Measurements from ENCODE around the gene GSTM2.

GSTM2 gene

DNA sequence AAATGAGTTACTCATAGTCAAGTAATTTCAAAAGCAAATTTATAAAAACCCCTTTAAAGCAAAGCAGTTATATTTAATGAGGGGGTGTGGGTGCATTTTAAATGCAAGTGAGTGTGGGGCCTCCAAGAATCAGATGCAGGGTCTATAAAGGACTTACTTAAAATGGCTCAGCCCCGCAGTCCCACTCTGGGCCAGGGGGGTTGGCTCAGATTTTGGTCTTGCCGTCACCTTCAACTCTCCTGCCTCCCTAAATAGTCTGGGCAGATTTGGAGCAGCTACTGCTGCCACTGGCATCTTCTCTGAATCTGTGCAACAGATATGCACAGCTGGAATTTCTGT, 32.0 kb upstream of the GSTM2 start:
- H3K27ac ChIP-seq (ENCODE audit: extremely low read depth, low read depth, low read length): no peak overlapping the region
- H3K4me1 ChIP-seq (ENCODE audit: control insufficient read depth, insufficient read depth, low read length): no peaks in the 10 kb centered on the region
- POLR2A ChIA-PET: interaction anchor here (0.7 to 1.1 kb wide), 3 partner anchors 16 to 384 kb away, joined by 3 to 6 read pairs (median 3); partner anchors contain the start of gene GNAI3
- no peak overlapping the region for H3K4me3 ChIP-seq (ENCODE audit: low read depth, low read length)
- CTCF ChIA-PET: interaction anchor here (0.5 to 11.3 kb wide), 11 partner anchors 17 to 824 kb away, joined by 3 to 345 read pairs (median 4); partner anchors contain the start of gene AHCYL1
- no peak for TF ChIP-seq ZFP3 (tag by site-specific recombination; IDR thresholded peaks at IDR 0.05; ENCODE audit: low read depth)
- no peak for TF ChIP-seq ZNF121 (tag by site-specific recombination; IDR thresholded peaks at IDR 0.05)
- TF ChIP-seq, protein P1, sequence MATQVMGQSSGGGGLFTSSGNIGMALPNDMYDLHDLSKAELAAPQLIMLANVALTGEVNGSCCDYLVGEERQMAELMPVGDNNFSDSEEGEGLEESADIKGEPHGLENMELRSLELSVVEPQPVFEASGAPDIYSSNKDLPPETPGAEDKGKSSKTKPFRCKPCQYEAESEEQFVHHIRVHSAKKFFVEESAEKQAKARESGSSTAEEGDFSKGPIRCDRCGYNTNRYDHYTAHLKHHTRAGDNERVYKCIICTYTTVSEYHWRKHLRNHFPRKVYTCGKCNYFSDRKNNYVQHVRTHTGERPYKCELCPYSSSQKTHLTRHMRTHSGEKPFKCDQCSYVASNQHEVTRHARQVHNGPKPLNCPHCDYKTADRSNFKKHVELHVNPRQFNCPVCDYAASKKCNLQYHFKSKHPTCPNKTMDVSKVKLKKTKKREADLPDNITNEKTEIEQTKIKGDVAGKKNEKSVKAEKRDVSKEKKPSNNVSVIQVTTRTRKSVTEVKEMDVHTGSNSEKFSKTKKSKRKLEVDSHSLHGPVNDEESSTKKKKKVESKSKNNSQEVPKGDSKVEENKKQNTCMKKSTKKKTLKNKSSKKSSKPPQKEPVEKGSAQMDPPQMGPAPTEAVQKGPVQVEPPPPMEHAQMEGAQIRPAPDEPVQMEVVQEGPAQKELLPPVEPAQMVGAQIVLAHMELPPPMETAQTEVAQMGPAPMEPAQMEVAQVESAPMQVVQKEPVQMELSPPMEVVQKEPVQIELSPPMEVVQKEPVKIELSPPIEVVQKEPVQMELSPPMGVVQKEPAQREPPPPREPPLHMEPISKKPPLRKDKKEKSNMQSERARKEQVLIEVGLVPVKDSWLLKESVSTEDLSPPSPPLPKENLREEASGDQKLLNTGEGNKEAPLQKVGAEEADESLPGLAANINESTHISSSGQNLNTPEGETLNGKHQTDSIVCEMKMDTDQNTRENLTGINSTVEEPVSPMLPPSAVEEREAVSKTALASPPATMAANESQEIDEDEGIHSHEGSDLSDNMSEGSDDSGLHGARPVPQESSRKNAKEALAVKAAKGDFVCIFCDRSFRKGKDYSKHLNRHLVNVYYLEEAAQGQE (tag by site-specific recombination; IDR thresholded peaks at IDR 0.05): no peak
- TF ChIP-seq, protein P2, sequence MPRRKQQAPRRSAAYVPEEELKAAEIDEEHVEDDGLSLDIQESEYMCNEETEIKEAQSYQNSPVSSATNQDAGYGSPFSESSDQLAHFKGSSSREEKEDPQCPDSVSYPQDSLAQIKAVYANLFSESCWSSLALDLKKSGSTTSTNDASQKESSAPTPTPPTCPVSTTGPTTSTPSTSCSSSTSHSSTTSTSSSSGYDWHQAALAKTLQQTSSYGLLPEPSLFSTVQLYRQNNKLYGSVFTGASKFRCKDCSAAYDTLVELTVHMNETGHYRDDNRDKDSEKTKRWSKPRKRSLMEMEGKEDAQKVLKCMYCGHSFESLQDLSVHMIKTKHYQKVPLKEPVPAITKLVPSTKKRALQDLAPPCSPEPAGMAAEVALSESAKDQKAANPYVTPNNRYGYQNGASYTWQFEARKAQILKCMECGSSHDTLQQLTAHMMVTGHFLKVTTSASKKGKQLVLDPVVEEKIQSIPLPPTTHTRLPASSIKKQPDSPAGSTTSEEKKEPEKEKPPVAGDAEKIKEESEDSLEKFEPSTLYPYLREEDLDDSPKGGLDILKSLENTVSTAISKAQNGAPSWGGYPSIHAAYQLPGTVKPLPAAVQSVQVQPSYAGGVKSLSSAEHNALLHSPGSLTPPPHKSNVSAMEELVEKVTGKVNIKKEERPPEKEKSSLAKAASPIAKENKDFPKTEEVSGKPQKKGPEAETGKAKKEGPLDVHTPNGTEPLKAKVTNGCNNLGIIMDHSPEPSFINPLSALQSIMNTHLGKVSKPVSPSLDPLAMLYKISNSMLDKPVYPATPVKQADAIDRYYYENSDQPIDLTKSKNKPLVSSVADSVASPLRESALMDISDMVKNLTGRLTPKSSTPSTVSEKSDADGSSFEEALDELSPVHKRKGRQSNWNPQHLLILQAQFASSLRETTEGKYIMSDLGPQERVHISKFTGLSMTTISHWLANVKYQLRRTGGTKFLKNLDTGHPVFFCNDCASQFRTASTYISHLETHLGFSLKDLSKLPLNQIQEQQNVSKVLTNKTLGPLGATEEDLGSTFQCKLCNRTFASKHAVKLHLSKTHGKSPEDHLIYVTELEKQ (tag by site-specific recombination; IDR thresholded peaks at IDR 0.05; ENCODE audit: borderline replicate concordance): no peak
- no peak for TF ChIP-seq ZNF146 (tag by site-specific recombination; IDR thresholded peaks at IDR 0.05)
- TF ChIP-seq, protein P3, sequence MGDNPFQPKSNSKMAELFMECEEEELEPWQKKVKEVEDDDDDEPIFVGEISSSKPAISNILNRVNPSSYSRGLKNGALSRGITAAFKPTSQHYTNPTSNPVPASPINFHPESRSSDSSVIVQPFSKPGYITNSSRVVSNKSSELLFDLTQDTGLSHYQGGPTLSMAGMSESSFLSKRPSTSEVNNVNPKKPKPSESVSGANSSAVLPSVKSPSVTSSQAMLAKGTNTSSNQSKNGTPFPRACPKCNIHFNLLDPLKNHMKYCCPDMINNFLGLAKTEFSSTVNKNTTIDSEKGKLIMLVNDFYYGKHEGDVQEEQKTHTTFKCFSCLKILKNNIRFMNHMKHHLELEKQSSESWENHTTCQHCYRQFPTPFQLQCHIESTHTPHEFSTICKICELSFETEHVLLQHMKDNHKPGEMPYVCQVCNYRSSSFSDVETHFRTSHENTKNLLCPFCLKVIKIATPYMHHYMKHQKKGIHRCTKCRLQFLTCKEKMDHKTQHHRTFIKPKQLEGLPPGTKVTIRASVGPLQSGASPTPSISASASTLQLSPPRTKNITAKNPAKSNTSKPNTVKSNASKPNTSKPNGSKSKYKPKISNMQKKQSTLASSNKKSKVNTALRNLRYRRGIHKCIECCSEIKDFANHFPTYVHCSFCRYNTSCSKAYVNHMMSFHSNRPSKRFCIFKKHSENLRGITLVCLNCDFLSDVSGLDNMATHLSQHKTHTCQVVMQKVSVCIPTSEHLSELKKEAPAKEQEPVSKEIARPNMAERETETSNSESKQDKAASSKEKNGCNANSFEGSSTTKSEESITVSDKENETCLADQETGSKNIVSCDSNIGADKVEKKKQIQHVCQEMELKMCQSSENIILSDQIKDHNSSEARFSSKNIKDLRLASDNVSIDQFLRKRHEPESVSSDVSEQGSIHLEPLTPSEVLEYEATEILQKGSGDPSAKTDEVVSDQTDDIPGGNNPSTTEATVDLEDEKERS (tag by site-specific recombination; IDR thresholded peaks at IDR 0.05): no peak
- TF ChIP-seq WT1 (tag by site-specific recombination; IDR thresholded peaks at IDR 0.05): no peak
- TF ChIP-seq ZNF239 (tag by site-specific recombination; IDR thresholded peaks at IDR 0.05): no peak
- TF ChIP-seq ZBTB1 (tag by site-specific recombination; IDR thresholded peaks at IDR 0.05): no peak
- no peak for TF ChIP-seq RBAK (tag by site-specific recombination; IDR thresholded peaks at IDR 0.05)
- TF ChIP-seq ZSCAN23 (tag by site-specific recombination; IDR thresholded peaks at IDR 0.05): no peak
- no peak for TF ChIP-seq ZNF133 (tag by site-specific recombination; IDR thresholded peaks at IDR 0.05)
- TF ChIP-seq ZNF19 (tag by site-specific recombination; IDR thresholded peaks at IDR 0.05; ENCODE audit: low read depth): no peak
- no peak for TF ChIP-seq ZNF423 (tag by site-specific recombination; IDR thresholded peaks at IDR 0.05)
- TF ChIP-seq ZNF138 (tag by site-specific recombination; IDR thresholded peaks at IDR 0.05; ENCODE audit: borderline replicate concordance): no peak
- TF ChIP-seq ZNF629 (tag by site-specific recombination; IDR thresholded peaks at IDR 0.05): no peak
- H3K9me3 ChIP-seq (ENCODE audit: control insufficient read depth, insufficient read depth, low read depth, low read length): no peaks in the 10 kb centered on the region
- H3K36me3 ChIP-seq (ENCODE audit: control insufficient read depth in 2 of 2, insufficient read depth in 1 of 2, low read length in 2 of 2): peaks cover 0 to 14% of the 10 kb centered on the region in 2 experiments; a peak in 1 of 3 replicates

All from HEK293 (cell line).